Muscle of back (tissue), 11 donors: ENCODE results near the gene EPS8L3. TPM values are rescaled to one million over a fixed set of nuclear protein-coding genes. Genes with fewer than 3 reads are reported as not detected.

ENCODE experiments used
- DNase-seq, 3 donors: peaks; one replicate each; pipeline versions ENCODE4 v3.0.0 to v3.0.0-alpha.2; 2013
- polyA plus RNA-seq, 10 donors: library from polyadenylated mRNA; unstranded; fragments of 120-200 nt; gene quantifications; one replicate each; pipeline ENCODE4 v1.2.1, GENCODE V29; 2013; ENCODE audit not compliant: insufficient read length in 10 of 10

Gene EPS8L3
- polyA plus RNA-seq, 10 donors = 0.19 TPM; not detected in 9

- no peak for DNase-seq
Observed at GRCh38 chr1:109794319-109795132, 30.8 kb upstream of the EPS8L3 start.

GRCh38 chr1:109793486-109794318 is 30.0 kb upstream of the EPS8L3 start:
- DNase-seq = peak; percentile 62 to 87 (median 72)

GRCh38 chr1:109793089-109793485 is 29.4 kb upstream of the EPS8L3 start:
- no peak for DNase-seq

- peak; percentile 75 to 93 (median 89) for DNase-seq
Observed at GRCh38 chr1:109792056-109792831, 28.5 kb upstream of the EPS8L3 start.

GRCh38 chr1:109791495-109792043 is 27.8 kb upstream of the EPS8L3 start:
- no peak for DNase-seq

- peak in 2 of 3 donors; percentile 53 to 77 for DNase-seq
Observed at GRCh38 chr1:109790735-109791494, 27.2 kb upstream of the EPS8L3 start.

GRCh38 chr1:109790329-109790728 is 26.6 kb upstream of the EPS8L3 start:
- DNase-seq = no peak

GRCh38 chr1:109789551-109790180 is 25.9 kb upstream of the EPS8L3 start:
- DNase-seq = no peak

- DNase-seq = no peak
Observed at GRCh38 chr1:109788695-109789521, 25.2 kb upstream of the EPS8L3 start.

- DNase-seq = no peak
Observed at GRCh38 chr1:109787845-109788601, 24.3 kb upstream of the EPS8L3 start.

- no peak for DNase-seq
Observed at GRCh38 chr1:109787211-109787844, 23.6 kb upstream of the EPS8L3 start.

- peak in 1 of 3 donors; percentile 48 for DNase-seq
Observed at GRCh38 chr1:109786531-109787021, 22.9 kb upstream of the EPS8L3 start.

- no peak for DNase-seq
Observed at GRCh38 chr1:109786112-109786480, 22.4 kb upstream of the EPS8L3 start.

- DNase-seq = no peak
Observed at GRCh38 chr1:109785446-109786111, 21.9 kb upstream of the EPS8L3 start.

- no peak for DNase-seq
Observed at GRCh38 chr1:109784551-109785252, 21.0 kb upstream of the EPS8L3 start.

GRCh38 chr1:109783436-109783835 is 19.7 kb upstream of the EPS8L3 start:
- no peak for DNase-seq

- no peak for DNase-seq
Observed at GRCh38 chr1:109782927-109783326, 19.2 kb upstream of the EPS8L3 start.
